ENCODE results near the gene CCDC122.

DNA sequence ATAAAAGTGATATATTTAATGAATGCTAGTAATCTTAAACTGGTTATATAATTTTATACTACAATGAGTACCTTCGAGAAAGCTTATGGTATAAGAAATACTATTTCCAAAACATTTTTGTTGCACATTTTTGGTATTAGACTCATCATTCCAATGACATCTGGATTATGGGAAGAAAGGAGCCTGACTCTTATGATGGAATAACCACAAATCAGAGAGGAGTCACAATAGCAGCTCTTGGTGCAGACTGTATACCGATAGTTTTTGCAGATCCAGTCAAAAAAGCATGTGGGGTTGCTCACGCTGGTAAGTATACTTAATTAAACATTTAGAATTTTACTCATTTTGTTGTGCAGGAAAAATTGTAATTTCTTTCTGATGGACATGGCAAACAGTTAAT, 4.1 kb upstream of the CCDC122 start:
- TF ChIP-seq EP300 (IDR thresholded peaks at IDR 0.05; ENCODE audit: low read depth): no peak
- TF ChIP-seq, protein P1, sequence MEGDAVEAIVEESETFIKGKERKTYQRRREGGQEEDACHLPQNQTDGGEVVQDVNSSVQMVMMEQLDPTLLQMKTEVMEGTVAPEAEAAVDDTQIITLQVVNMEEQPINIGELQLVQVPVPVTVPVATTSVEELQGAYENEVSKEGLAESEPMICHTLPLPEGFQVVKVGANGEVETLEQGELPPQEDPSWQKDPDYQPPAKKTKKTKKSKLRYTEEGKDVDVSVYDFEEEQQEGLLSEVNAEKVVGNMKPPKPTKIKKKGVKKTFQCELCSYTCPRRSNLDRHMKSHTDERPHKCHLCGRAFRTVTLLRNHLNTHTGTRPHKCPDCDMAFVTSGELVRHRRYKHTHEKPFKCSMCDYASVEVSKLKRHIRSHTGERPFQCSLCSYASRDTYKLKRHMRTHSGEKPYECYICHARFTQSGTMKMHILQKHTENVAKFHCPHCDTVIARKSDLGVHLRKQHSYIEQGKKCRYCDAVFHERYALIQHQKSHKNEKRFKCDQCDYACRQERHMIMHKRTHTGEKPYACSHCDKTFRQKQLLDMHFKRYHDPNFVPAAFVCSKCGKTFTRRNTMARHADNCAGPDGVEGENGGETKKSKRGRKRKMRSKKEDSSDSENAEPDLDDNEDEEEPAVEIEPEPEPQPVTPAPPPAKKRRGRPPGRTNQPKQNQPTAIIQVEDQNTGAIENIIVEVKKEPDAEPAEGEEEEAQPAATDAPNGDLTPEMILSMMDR (IDR thresholded peaks at IDR 0.05): no peak
